Heart left ventricle (tissue), 16 donors: ENCODE results near the gene PLEKHA6. TPM values are rescaled to one million over a fixed set of nuclear protein-coding genes. Genes with fewer than 3 reads are reported as not detected.
"Not testable (repeated sequence)": the region's sequence is repeated elsewhere in the genome, so short reads cannot be mapped to it uniquely, and the experiment has no call there.

Experiments used
- ATAC-seq, 4 donors: fragments of 200-7000 bp; cut with Tn5 transposase; one replicate each; pipeline ENCODE4 v1.9.1; 2020 to 2022; ENCODE audit warnings: moderate library complexity in 4 of 4, mild to moderate bottlenecking in 3 of 4, moderate number of reproducible peaks in 1 of 4
- DNase-seq, 5 donors: peaks; one replicate each; pipeline ENCODE4 v3.0.0-alpha.2; 2020
- H3K27ac ChIP-seq, 12 donors: fragments of 200-600 bp; sonication (generic) in 4 of 12; one replicate each; pipeline versions ENCODE4 v1.5.0 to v1.8.0; 2016 to 2022; ENCODE audit warnings: mild to moderate bottlenecking in 2 of 12
- H3K27me3 ChIP-seq, 9 donors: fragments of 200-600 bp; sonication (generic) in 2 of 9; one replicate each; pipeline versions ENCODE4 v1.5.1 to v1.8.0; 2016 to 2022; ENCODE audit warnings: mild to moderate bottlenecking in 3 of 9
- H3K36me3 ChIP-seq, 9 donors: fragments of 200-600 bp; sonication (generic) in 2 of 9; one replicate each; pipeline versions ENCODE4 v1.5.0 to v1.8.0; 2018 to 2022; ENCODE audit warnings: mild to moderate bottlenecking in 2 of 9
- H3K4me1 ChIP-seq, 12 donors: fragments of 200-600 bp; sonication (generic) in 4 of 12; one replicate each; pipeline versions ENCODE4 v1.5.0 to v1.8.0; 2016 to 2022; ENCODE audit warnings: mild to moderate bottlenecking in 3 of 12
- H3K4me3 ChIP-seq, 12 donors: fragments of 200-600 bp; sonication (generic) in 4 of 12; one replicate each; pipeline versions ENCODE4 v1.5.0 to v1.8.0; 2017 to 2022; ENCODE audit warnings: mild to moderate bottlenecking in 9 of 12, moderate library complexity in 4 of 12
- H3K9me3 ChIP-seq, 12 donors: fragments of 200-600 bp; sonication (generic) in 4 of 12; one replicate each; pipeline versions ENCODE4 v1.5.0 to v1.8.0; 2016 to 2022; ENCODE audit warnings: mild to moderate bottlenecking in 1 of 12
- CTCF ChIP-seq, 12 donors: fragments of 200-600 bp; sonication (generic) in 4 of 12; IDR thresholded peaks; one replicate each; pipeline versions ENCODE4 v1.5.0 to v1.8.0; 2018 to 2022; ENCODE audit warnings: antibody characterized with exemption in 12 of 12, mild to moderate bottlenecking in 5 of 12
- POLR2A ChIP-seq, 2 donors: fragments of 450-650 bp; IDR thresholded peaks; one replicate each; pipeline ENCODE4 v1.6.1; 2017; ENCODE audit warnings: antibody characterized with exemption in 2 of 2, mild to moderate bottlenecking in 2 of 2, moderate library complexity in 2 of 2
- WGBS, 4 donors: extraction: QIAGEN DNeasy Blood & Tissue Kit in 2 of 4; methylation state at CpG; one replicate each; pipeline versions ENCODE4 v1.1.5 to v1.1.7; 2013 to 2018; 5-methylcytosine and 5-hydroxymethylcytosine counted together
- intact Hi-C, 10 donors: fragments of 100-400 bp; cut with DNase I; formaldehyde crosslinking; loops; one replicate each; pipeline versions ENCODE4 v1.11.1 to v1.14.2; 2022
- polyA plus RNA-seq, 2 donors: library from polyadenylated mRNA; stranded (reverse); fragments of 200-250 nt; gene quantifications; one replicate each; pipeline ENCODE4 v1.2.3, GENCODE V29; 2013
- total RNA-seq, 9 donors: library from RNA; depleted of rRNA in 2 of 9; stranded (reverse); fragments of >200 nt in 2 of 9; fragmentation: NEBNext Ultra II Directional in 3 of 9; extraction: Animal tissue kit (Norgen Biotek cat#: 25700) in 3 of 9; gene quantifications; one replicate each; pipeline versions ENCODE4 v1.1.0 to v1.2.4, GENCODE V29; 2016 to 2023
- donor health status: ischemic (EF 13 %, LVEDD 7.1; RV severe dilation, severe dysfunction).
- donor health status: healthy with polysubstance abuse.
- donor health status: DM: no; HTN: yes; CAD: no.
- donor health status: DM: no; HTN: no; CAD: no.
- donor health status: ischemic (EF 25% LVEDD 6.9; RV normal size, moderate dysfunction).
- donor health status: ischemic (EF 25% LVEDD 5.7; RV mildly dilated, moderate dysfunction).
- donor health status: healthy.
- donor health status: DM: yes; HTN: yes; CAD: no.
- donor health status: ischemic (EF 35%, LVEDD 5.7; RV mildly dilated, moderate dysfunction).
- donor health status: nonischemic (EF 11% LVEDD 7.7; RV severe dilation, severe dysfunction).
- donor health status: DM: yes; HTN: yes; CAD: no.
- donor health status: PGD.
- donor health status: ischemic (EF 29% LVEDD 5.4; RV normal size, mild dysfunction).
- donor health status: nonischemic (EF 23%, LVEDD 6.1; RV moderate dilation, normal function).

Gene PLEKHA6
- total and polyA plus RNA-seq, 11 donors, result 5.2 to 33.2 (median 18.9) TPM

GRCh38 chr1:204313675-204314074 is 46.1 kb downstream of the PLEKHA6 start:
- ATAC-seq, result peak in 2 of 4 donors; percentile 37 to 42
- H3K9me3 ChIP-seq, result no peaks in the 10 kb centered on the region
- TF ChIP-seq POLR2A (IDR thresholded peaks at IDR 0.05) (no peak), CTCF (IDR thresholded peaks at IDR 0.05) (no peak)
- H3K27ac ChIP-seq, result no peak overlapping the region
- H3K4me1 ChIP-seq, result peaks cover 0 to 22% (median 8%) of the 10 kb centered on the region in 12 donors
- DNase-seq, result no peak
- H3K27me3 ChIP-seq, result no peaks in the 10 kb centered on the region
- intact Hi-C loops, result loop anchor here in 1 of 10 donors (5.0 kb wide), 1 partner anchor 34 kb away; no protein-coding TSS in a partner anchor
- no peak overlapping the region for H3K4me3 ChIP-seq
- no peaks in the 10 kb centered on the region for H3K36me3 ChIP-seq
- 56 to 60% (median 58%) methylated on average over 4 of the region's 4 CpGs for WGBS, 4 donors

DNA sequence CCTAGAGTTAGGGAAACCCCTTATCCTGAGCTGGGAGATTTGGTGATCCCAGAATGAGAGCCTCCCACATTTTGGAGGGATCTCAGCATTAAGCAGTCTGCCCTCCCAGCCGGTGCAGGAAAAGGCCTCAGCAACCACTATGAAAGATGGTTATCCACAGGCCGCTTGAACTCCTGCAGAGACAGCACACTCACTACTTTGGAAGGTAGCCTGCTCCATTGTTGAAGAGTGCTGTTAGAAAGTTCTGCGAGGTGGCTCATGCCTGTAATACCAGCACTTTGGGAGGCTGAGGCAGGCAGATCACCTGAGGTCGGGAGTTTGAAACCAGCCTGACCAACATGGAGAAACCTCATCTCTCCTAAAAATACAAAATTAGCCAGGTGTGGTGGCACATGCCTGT is 48.8 kb downstream of the PLEKHA6 start:
- DNase-seq, ATAC-seq, H3K9me3 ChIP-seq, H3K27me3 ChIP-seq, H3K36me3 ChIP-seq, H3K27ac ChIP-seq, H3K4me3 ChIP-seq: not testable (repeated sequence)
- H3K4me1 ChIP-seq, result peaks cover 0 to 36% (median 9%) of the 10 kb centered on the region in 12 donors
- intact Hi-C loops, result loop anchor here in 1 of 10 donors (5.0 kb wide), 1 partner anchor 36 kb away; no protein-coding TSS in a partner anchor
- WGBS, 4 donors, result 96 to 98% (median 97%) methylated on average over 4 of the region's 4 CpGs

DNA sequence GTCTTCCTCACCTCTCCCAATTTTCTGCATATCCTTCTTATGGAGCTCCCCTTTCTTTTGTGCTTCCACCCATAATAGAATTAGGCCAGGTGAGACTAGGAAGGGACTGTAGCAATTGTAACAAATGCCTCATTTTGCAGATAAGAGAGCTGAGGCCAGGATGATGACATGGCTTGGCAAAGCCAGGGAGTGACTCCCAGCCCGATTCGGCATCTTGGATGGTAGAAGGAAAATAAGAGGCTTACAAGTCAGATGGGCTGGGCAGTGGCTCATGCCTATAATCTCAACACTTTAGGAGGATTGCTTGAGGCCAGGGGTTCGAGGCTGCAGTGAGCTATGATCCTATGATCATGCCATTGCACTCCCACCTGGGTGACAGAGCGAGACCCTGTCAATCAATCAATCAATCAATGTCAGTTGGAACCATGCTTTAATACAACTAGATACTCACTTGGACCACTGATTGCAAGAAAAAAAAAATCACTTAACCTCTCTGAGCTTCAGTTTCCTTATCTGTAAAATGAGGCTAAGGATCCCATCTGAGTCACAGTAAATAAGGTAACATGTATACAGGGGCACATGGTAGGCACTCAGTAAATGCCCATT is 51.6 kb downstream of the PLEKHA6 start:
- H3K9me3 ChIP-seq, result no peaks in the 10 kb centered on the region
- TF ChIP-seq CTCF (IDR thresholded peaks at IDR 0.05) (no peak), POLR2A (IDR thresholded peaks at IDR 0.05) (no peak)
- no peaks in the 10 kb centered on the region for H3K27me3 ChIP-seq
- DNase-seq, result no peak
- intact Hi-C loops, result loop anchor here in 3 of 10 donors (5.0 to 10.0 kb wide), 3 partner anchors 51 to 54 kb away; no protein-coding TSS in a partner anchor
- H3K4me3 ChIP-seq, result peak overlapping the region in 2 of 12 donors; percentile 32 to 50
- H3K27ac ChIP-seq, result peak overlapping the region in 2 of 12 donors; percentile 18 to 52
- no peak for ATAC-seq
- H3K4me1 ChIP-seq, result peaks cover 0 to 20% (median 3%) of the 10 kb centered on the region in 12 donors
- no peaks in the 10 kb centered on the region for H3K36me3 ChIP-seq
- 58 to 78% (median 70%) methylated on average over 4 of the region's 4 CpGs for WGBS, 4 donors

- TF ChIP-seq POLR2A (IDR thresholded peaks at IDR 0.05), result no peak
- TF ChIP-seq CTCF (IDR thresholded peaks at IDR 0.05), result peak in 8 of 12 donors; percentile 4 to 53 (median 34)
- peak overlapping the region in 9 of 12 donors; percentile 3 to 52 (median 32) for H3K4me3 ChIP-seq
- peaks cover 0 to 19% (median 2%) of the 10 kb centered on the region in 12 donors for H3K4me1 ChIP-seq
- ATAC-seq (peak; percentile 76 to 92 (median 88)), DNase-seq (peak in 4 of 5 donors; percentile 35 to 67 (median 40))
- H3K36me3 ChIP-seq, result no peaks in the 10 kb centered on the region
- WGBS, 4 donors, result 35 to 52% (median 40%) methylated on average over 12 of the region's 12 CpGs
- H3K9me3 ChIP-seq, result no peaks in the 10 kb centered on the region
- no peaks in the 10 kb centered on the region for H3K27me3 ChIP-seq
- H3K27ac ChIP-seq, result peak overlapping the region in 5 of 12 donors; percentile 1 to 52 (median 40)
- intact Hi-C loops, result loop anchor here in 4 of 10 donors (1.0 to 10.0 kb wide), 4 partner anchors 49 to 55 kb away; no protein-coding TSS in a partner anchor
Observed at GRCh38 chr1:204307334-204307883, 52.3 kb downstream of the PLEKHA6 start.
